H1 (cell line): ENCODE data around the gene DOCK1. TPM values are rescaled to one million over a fixed set of nuclear protein-coding genes. Genes with fewer than 3 reads are reported as not detected.

Experiments
- CTCF ChIA-PET: fragments of 300-600 bp; sonication (Branson Sonifier 250); formaldehyde crosslinking; loops from one replicate; lab custom pipeline; 2021; ENCODE audit not compliant: partially characterized antibody; lab: Charles Lee
- POLR2A ChIA-PET: fragments of 300-600 bp; sonication (Branson Sonifier 250); formaldehyde crosslinking; loops from one replicate; lab custom pipeline; 2021; ENCODE audit warnings: inconsistent platforms; ENCODE audit not compliant: partially characterized antibody; lab: Charles Lee
- DNase-seq, 2 experiments: peaks; one replicate each; pipeline versions ENCODE4 v3.0.0 to v3.0.0-alpha.2; 2010 to 2022; ENCODE audit warnings: low spot score in 2 of 2, low read depth in 1 of 2, mixed read lengths in 1 of 2
- FAIRE-seq: peaks from 2 replicates; lab custom pipeline; 2011; peaks lifted over from hg19 to GRCh38; lab: Jason Lieb, UNC
- H2AFZ ChIP-seq: 2 replicates; pipeline ENCODE4 v1.8.1; 2012; ENCODE audit warnings: low read length, inconsistent platforms
- H2AK5ac ChIP-seq: 2 replicates; pipeline ENCODE4 v1.6.1; 2013; ENCODE audit warnings: low read depth, low read length
- H2BK120ac ChIP-seq: replicated peaks from 2 replicates; pipeline ENCODE3; 2013; ENCODE audit warnings: low read depth, low read length, inconsistent platforms
- H2BK12ac ChIP-seq: 2 replicates; pipeline ENCODE4 v1.6.1; 2013; ENCODE audit warnings: low read depth, low read length
- H2BK15ac ChIP-seq: 2 replicates; pipeline ENCODE4 v1.6.1; 2013; ENCODE audit warnings: low read length
- H2BK20ac ChIP-seq: 2 replicates; pipeline ENCODE4 v1.6.1; 2013; ENCODE audit warnings: low read length
- H2BK5ac ChIP-seq: 2 replicates; pipeline ENCODE4 v1.6.1; 2013; ENCODE audit warnings: low read depth, low read length
- H3K14ac ChIP-seq: 2 replicates; pipeline ENCODE4 v1.6.1; 2013; ENCODE audit warnings: inconsistent platforms; ENCODE audit not compliant: insufficient read length
- H3K18ac ChIP-seq: 2 replicates; pipeline ENCODE4 v1.6.1; 2013; ENCODE audit warnings: low read length; ENCODE audit errors: extremely low read depth
- H3K23ac ChIP-seq: 2 replicates; pipeline ENCODE4 v1.6.1; 2013; ENCODE audit warnings: inconsistent platforms; ENCODE audit not compliant: insufficient read length
- H3K23me2 ChIP-seq: 2 replicates; pipeline ENCODE4 v1.6.1; 2013; ENCODE audit warnings: low read depth, low read length
- H3K27ac ChIP-seq: 2 replicates; pipeline ENCODE4 v1.6.1; 2011; ENCODE audit warnings: low read depth, low read length, inconsistent platforms
- H3K27me3 ChIP-seq, 4 experiments: replicated peaks in 1 of 4; 1 replicate in 1 of 4; 2 replicates in 3 of 4; pipeline versions ENCODE4 v1.6.1 to v1.8.1; 2011 to 2013; ENCODE audit warnings: low read length in 3 of 4, mild to moderate bottlenecking in 3 of 4, inconsistent platforms in 2 of 4, mixed read lengths in 2 of 4, moderate library complexity in 1 of 4; ENCODE audit not compliant: control insufficient read depth in 3 of 4, insufficient read depth in 3 of 4; ENCODE audit errors: extremely low read depth in 1 of 4
- H3K36me3 ChIP-seq, 4 experiments: 2 replicates each; pipeline versions ENCODE4 v1.6.1 to v1.8.1; 2011 to 2013; ENCODE audit warnings: mild to moderate bottlenecking in 4 of 4, low read length in 3 of 4, moderate library complexity in 2 of 4, control low read depth in 1 of 4, inconsistent platforms in 1 of 4; ENCODE audit not compliant: insufficient read depth in 4 of 4, control insufficient read depth in 2 of 4
- H3K4ac ChIP-seq: replicated peaks from 2 replicates; pipeline ENCODE3; 2013; ENCODE audit warnings: low read length, low read depth, mixed read lengths, inconsistent platforms; ENCODE audit not compliant: insufficient read length
- H3K4me1 ChIP-seq, 4 experiments: replicated peaks in 1 of 4; 1 replicate in 1 of 4; 2 replicates in 3 of 4; pipeline versions ENCODE4 v1.6.1 to v1.8.1; 2011 to 2013; ENCODE audit warnings: low read length in 3 of 4, inconsistent platforms in 2 of 4, mixed read lengths in 1 of 4; ENCODE audit not compliant: insufficient read depth in 4 of 4, control insufficient read depth in 3 of 4
- H3K4me2 ChIP-seq, 2 experiments: 2 replicates each; pipeline versions ENCODE4 v1.6.1 to v1.8.1; 2011 to 2013; ENCODE audit warnings: low read depth in 2 of 2, low read length in 2 of 2, control low read depth in 1 of 2, inconsistent platforms in 1 of 2, mild to moderate bottlenecking in 1 of 2; ENCODE audit not compliant: insufficient read depth in 1 of 2
- H3K4me3 ChIP-seq, 4 experiments: fragments of 200-600, 300-600 bp in 1 of 4; sonication (generic), shearing (Covaris generic), sonication (Bioruptor Twin) in 1 of 4; 2 replicates each; pipeline versions ENCODE4 v1.5.1 to v1.8.1; 2011 to 2016; ENCODE audit warnings: low read length in 4 of 4, low read depth in 3 of 4, control low read depth in 2 of 4, inconsistent platforms in 2 of 4, mild to moderate bottlenecking in 2 of 4, mixed read lengths in 1 of 4, moderate library complexity in 1 of 4; ENCODE audit not compliant: insufficient read depth in 2 of 4; ENCODE audit errors: extremely low read depth in 1 of 4
- H3K56ac ChIP-seq: replicated peaks from 2 replicates; pipeline ENCODE3; 2013; ENCODE audit warnings: low read depth, mild to moderate bottlenecking, mixed read lengths, low read length, inconsistent platforms; ENCODE audit not compliant: insufficient read length
- H3K79me1 ChIP-seq: 2 replicates; pipeline ENCODE4 v1.6.1; 2013; ENCODE audit warnings: low read depth, low read length, control low read depth
- H3K79me2 ChIP-seq, 2 experiments: 2 replicates each; pipeline versions ENCODE4 v1.6.1 to v1.8.1; 2012 to 2013; ENCODE audit warnings: low read length in 2 of 2, mild to moderate bottlenecking in 2 of 2, inconsistent platforms in 1 of 2; ENCODE audit not compliant: insufficient read depth in 2 of 2, control insufficient read depth in 1 of 2
- H3K9ac ChIP-seq, 4 experiments: replicated peaks in 1 of 4; 1 replicate in 1 of 4; 2 replicates in 3 of 4; pipeline versions ENCODE4 v1.6.1 to v1.8.1; 2011 to 2013; ENCODE audit warnings: low read depth in 3 of 4, low read length in 3 of 4, control low read depth in 2 of 4, mild to moderate bottlenecking in 2 of 4, moderate library complexity in 2 of 4, inconsistent platforms in 1 of 4; ENCODE audit errors: extremely low read depth in 1 of 4
- H3K9me3 ChIP-seq, 2 experiments: 2 replicates each; pipeline versions ENCODE4 v1.6.1 to v1.8.1; 2012 to 2013; ENCODE audit warnings: mild to moderate bottlenecking in 2 of 2, moderate library complexity in 2 of 2, control low read depth in 1 of 2, inconsistent platforms in 1 of 2, low read depth in 1 of 2, low read length in 1 of 2, mixed read lengths in 1 of 2; ENCODE audit not compliant: insufficient read depth in 2 of 2
- H4K20me1 ChIP-seq, 2 experiments: replicated peaks in 1 of 2; 2 replicates each; pipeline versions ENCODE3 to v1.8.1; 2011 to 2013; ENCODE audit warnings: inconsistent platforms in 2 of 2, low read length in 2 of 2, mild to moderate bottlenecking in 1 of 2; ENCODE audit not compliant: insufficient read depth in 2 of 2, control insufficient read depth in 1 of 2
- H4K5ac ChIP-seq: 2 replicates; pipeline ENCODE4 v1.6.1; 2013; ENCODE audit warnings: low read length, low read depth, mixed read lengths, inconsistent platforms; ENCODE audit not compliant: insufficient read length
- H4K8ac ChIP-seq: 2 replicates; pipeline ENCODE4 v1.8.0; 2013; ENCODE audit warnings: mild to moderate bottlenecking, moderate library complexity, low read length, inconsistent platforms; ENCODE audit not compliant: insufficient read depth; ENCODE audit errors: extremely low read depth
- H4K91ac ChIP-seq: replicated peaks from 2 replicates; pipeline ENCODE3; 2013; ENCODE audit warnings: low read length, mixed read lengths, inconsistent platforms; ENCODE audit not compliant: insufficient read length
- CBX8 ChIP-seq: fragments of 300-800, 300-1000 bp; sonication (generic); IDR thresholded peaks from 2 replicates; pipeline ENCODE4 v1.7.1; 2016; ENCODE audit warnings: low read depth, low read length, borderline replicate concordance
- CHD1 ChIP-seq: IDR thresholded peaks from 2 replicates; pipeline ENCODE4 v1.6.1; 2012; ENCODE audit warnings: low read depth, low read length, improper control_type of control experiment
- FOSL1 ChIP-seq: IDR thresholded peaks from 2 replicates; pipeline ENCODE4 v1.6.1; 2011; ENCODE audit warnings: mild to moderate bottlenecking, low read depth, low read length, moderate library complexity; ENCODE audit not compliant: insufficient read depth
- GTF2F1 ChIP-seq: IDR thresholded peaks from 2 replicates; pipeline ENCODE4 v1.6.1; 2012; ENCODE audit warnings: low read depth, low read length, improper control_type of control experiment, borderline replicate concordance
- HDAC6 ChIP-seq: IDR thresholded peaks from one replicate; pipeline ENCODE4 v1.7.1; 2012; ENCODE audit warnings: low read depth, mild to moderate bottlenecking, inconsistent platforms, low read length, moderate library complexity
- NRF1 ChIP-seq: IDR thresholded peaks from 2 replicates; pipeline ENCODE4 v1.6.1; 2011; ENCODE audit warnings: mild to moderate bottlenecking, low read depth, low read length, improper control_type of control experiment
- POLR2A ChIP-seq, 2 experiments: IDR thresholded peaks; 1 replicate in 1 of 2; 2 replicates in 1 of 2; pipeline ENCODE4 v1.6.1; 2011; ENCODE audit warnings: low read depth in 2 of 2, low read length in 2 of 2, mild to moderate bottlenecking in 2 of 2; ENCODE audit errors: control extremely low read depth in 1 of 2
- RNF2 ChIP-seq: fragments of 200-900, 300-1000 bp; sonication (generic); IDR thresholded peaks from 2 replicates; pipeline ENCODE4 v1.7.1; 2016; ENCODE audit warnings: borderline replicate concordance, low read depth, mild to moderate bottlenecking, antibody characterized with exemption, low read length; ENCODE audit not compliant: poor library complexity, severe bottlenecking; ENCODE audit errors: missing control alignments
- SRF ChIP-seq: IDR thresholded peaks from 2 replicates; pipeline ENCODE4 v1.6.1; 2011; ENCODE audit warnings: mild to moderate bottlenecking, low read depth, low read length, moderate library complexity
- TCF12 ChIP-seq: IDR thresholded peaks from 2 replicates; pipeline ENCODE4 v1.6.1; 2011; ENCODE audit warnings: low read depth, mild to moderate bottlenecking, low read length
- YY1 ChIP-seq: IDR thresholded peaks from 2 replicates; pipeline ENCODE4 v1.6.1; 2011; ENCODE audit warnings: low read depth, mild to moderate bottlenecking, low read length
- WGBS, 2 experiments: shearing (Covaris generic) in 1 of 2; methylation state at CpG; one replicate each; pipeline versions ENCODE4 v1.1.6 to v1.1.7; 2013 to 2015; ENCODE audit warnings: low lambda C conversion rate in 2 of 2, mixed read lengths in 2 of 2, inconsistent platforms in 1 of 2, low coverage in 1 of 2, missing lambda C conversion rate in 1 of 2; ENCODE audit not compliant: insufficient replicate concordance in 2 of 2, insufficient coverage in 1 of 2, insufficient read length in 1 of 2; ENCODE audit errors: extremely low coverage in 1 of 2, missing lambda C conversion rate in 1 of 2; 5-methylcytosine and 5-hydroxymethylcytosine counted together
- polyA plus RNA-seq, 7 experiments: library from polyadenylated mRNA; depleted of rRNA in 3 of 7; stranded (reverse) in 5 of 7; unstranded in 2 of 7; fragments of >200 nt in 5 of 7; fragments of 200-250 nt in 2 of 7; gene quantifications; 1 replicate in 5 of 7; 2 replicates in 1 of 7; 4 replicates in 1 of 7; pipeline versions ENCODE4 v1.2.1 to v1.2.3, GENCODE V29; 2011 to 2013; ENCODE audit warnings: missing spikeins in 2 of 7, mixed read lengths in 2 of 7
- total RNA-seq: library from RNA; stranded (reverse); fragmentation: NEBNext Ultra II Directional; extraction: Animal tissue kit (Norgen Biotek cat#: 25700); gene quantifications from 2 replicates; pipeline ENCODE4 v1.2.1, GENCODE V29; 2021
- TF ChIP-seq, protein P1 (sequence below): IDR thresholded peaks from 2 replicates; pipeline ENCODE4 v1.6.1; 2011; ENCODE audit warnings: low read depth, mild to moderate bottlenecking, low read length; ENCODE audit not compliant: insufficient read depth

The DOCK1 gene
- total and polyA plus RNA-seq, 2 of the 8 experiments (the other 6 are each of a cell fraction or from before 2014, with no cell fraction given) = 11.6 to 53.0 TPM

DNA sequence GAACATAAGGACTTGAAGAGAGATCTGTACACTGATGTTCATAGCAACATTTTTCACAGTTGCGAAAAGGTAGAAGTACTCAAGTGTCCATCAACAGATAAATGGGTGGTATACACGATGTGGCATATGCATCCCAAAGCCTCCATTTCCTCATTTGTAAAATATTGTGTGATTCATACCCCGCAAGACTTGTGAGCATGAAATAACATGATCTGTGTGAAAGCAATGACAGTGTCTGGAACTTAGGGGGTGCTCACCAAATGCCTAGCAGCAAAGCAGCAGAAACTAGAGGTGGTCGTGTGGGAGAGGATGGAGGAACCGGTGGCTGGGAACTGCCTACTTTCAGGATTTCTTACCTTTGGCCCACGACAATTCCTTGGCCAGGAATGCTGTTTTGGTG is 426.5 kb downstream of the DOCK1 start:
- Histone ChIP-seq H3K27me3 (no peaks in the 10 kb centered on the region), H3K9ac (no peak overlapping the region), H3K23ac (no peak overlapping the region), H3K9me3 (no peaks in the 10 kb centered on the region), H3K14ac (no peak overlapping the region), H3K23me2 (no peaks in the 10 kb centered on the region), H4K5ac (no peak overlapping the region), H2AFZ (no peak overlapping the region), H2BK20ac (no peak overlapping the region), H4K91ac (no peak overlapping the region), H4K20me1 (no peaks in the 10 kb centered on the region), H2BK15ac (no peak overlapping the region), H2AK5ac (no peak overlapping the region), H2BK120ac (no peak overlapping the region), H2BK5ac (no peak overlapping the region), H3K36me3 (no peaks in the 10 kb centered on the region; a peak in 1 of 8 replicates), H3K4me3 (no peak overlapping the region), H3K18ac (no peak overlapping the region), H3K27ac (no peak overlapping the region), H3K79me2 (no peaks in the 10 kb centered on the region; a peak in 1 of 4 replicates), H4K8ac (no peak overlapping the region), H3K56ac (no peak overlapping the region), H2BK12ac (no peak overlapping the region), H3K4ac (no peak overlapping the region), H3K4me1 (peaks cover 0 to 5% (median 2%) of the 10 kb centered on the region in 4 experiments; a peak in 6 of 7 replicates), H3K79me1 (0 out of 2 replicates have a peak, but pooled peaks cover 2% of the 10 kb centered on the region), H3K4me2 (no peak overlapping the region)
- 92% methylated on average over 6 of the region's 6 CpGs; no CpG with 5 or more reads in 1 of the 2 experiments for WGBS, 2 experiments
- ChIA-PET POLR2A (no interaction called here), CTCF (no interaction called here)
- DNase-seq = no peak
- no peak for FAIRE-seq
- TF ChIP-seq NRF1 = no peak
- TF ChIP-seq TCF12 = no peak
- TF ChIP-seq, protein P1, sequence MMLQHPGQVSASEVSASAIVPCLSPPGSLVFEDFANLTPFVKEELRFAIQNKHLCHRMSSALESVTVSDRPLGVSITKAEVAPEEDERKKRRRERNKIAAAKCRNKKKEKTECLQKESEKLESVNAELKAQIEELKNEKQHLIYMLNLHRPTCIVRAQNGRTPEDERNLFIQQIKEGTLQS = no peak
- no peak for TF ChIP-seq GTF2F1
- no peak for TF ChIP-seq HDAC6
- TF ChIP-seq CBX8 = no peak
- no peak for TF ChIP-seq POLR2A (IDR thresholded peaks at IDR 0.05; ENCODE audit: control extremely low read depth in 1 of 2, low read depth in 2 of 2, low read length in 2 of 2)
- TF ChIP-seq FOSL1 = no peak
- TF ChIP-seq YY1 = no peak
- no peak for TF ChIP-seq RNF2
- no peak for TF ChIP-seq CHD1
- no peak for TF ChIP-seq SRF
- TF ChIP-seq, all 59 proteins: peak for 0
